GM18951 (cell line): ENCODE data around the gene ETV7.

Experiments
- POLR2A ChIP-seq: IDR thresholded peaks from 4 replicates; pipeline ENCODE4 v1.6.1; 2011; ENCODE audit warnings: mild to moderate bottlenecking; ENCODE audit not compliant: insufficient read length, insufficient read depth; ENCODE audit errors: extremely low read depth
- in situ Hi-C: fragments of 300-500 bp; cut with MboI; formaldehyde crosslinking; loops from one replicate; pipeline ENCODE4 v1.12.0; 2022; ENCODE audit warnings: low sequenced_read_pairs, mixed read lengths, inconsistent platforms; ENCODE audit not compliant: unreplicated experiment

ETV7 gene

GRCh38 chr6:36404164-36404563, 16.7 kb upstream of the ETV7 start:
- no peak for TF ChIP-seq POLR2A

GRCh38 chr6:36402481-36402880, 15.0 kb upstream of the ETV7 start:
- in situ Hi-C loops = no loop called here
- TF ChIP-seq POLR2A = no peak

More at GRCh38 chr6:36404164-36404563, 16.7 kb upstream of the ETV7 start:
- in situ Hi-C loops = no loop called here

DNA sequence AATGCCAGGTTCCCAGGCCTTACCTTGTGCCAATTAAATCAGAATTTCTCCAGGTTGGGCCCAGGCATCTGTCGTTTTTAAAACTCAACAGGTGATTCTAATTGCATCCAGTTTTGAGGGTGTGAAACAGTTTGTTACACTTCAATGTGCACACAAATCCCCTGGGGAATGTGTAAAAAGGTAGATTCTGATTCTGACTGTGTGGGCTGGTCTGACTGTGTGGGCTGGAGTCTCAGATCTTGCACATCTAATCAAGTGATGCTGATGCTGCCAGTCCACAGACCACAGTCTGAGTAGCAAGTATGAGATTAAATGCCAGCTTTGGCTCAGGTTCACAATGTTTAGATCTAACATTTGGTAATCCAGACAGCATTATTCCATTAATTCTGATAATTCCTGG, 12.5 kb upstream of the ETV7 start:
- no peak for TF ChIP-seq POLR2A
- in situ Hi-C loops = no loop called here

- in situ Hi-C loops = no loop called here
- TF ChIP-seq POLR2A = no peak
These were observed 5.2 kb upstream of the ETV7 start for GRCh38 chr6:36392621-36393020.

DNA sequence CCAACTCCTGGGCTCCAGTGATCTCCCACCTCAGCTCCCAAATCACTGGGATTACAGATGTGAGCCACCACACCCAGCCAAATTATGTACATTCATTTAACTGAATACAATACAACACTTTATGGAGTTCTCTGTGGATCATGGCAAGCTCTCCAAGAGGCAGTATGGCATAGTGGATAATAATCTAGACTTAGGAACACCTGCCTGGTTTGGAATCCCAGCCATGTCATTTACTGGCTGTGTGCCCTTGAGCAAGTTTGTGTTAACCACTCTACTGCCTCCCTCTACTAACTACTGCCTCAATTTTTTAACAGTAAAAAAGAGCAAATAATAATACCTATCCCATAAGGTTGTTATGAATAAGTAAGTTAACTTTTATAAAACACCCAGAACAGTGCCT, 1.9 kb upstream of the ETV7 start:
- no peak for TF ChIP-seq POLR2A
- in situ Hi-C loops = no loop called here

- TF ChIP-seq POLR2A = no peak
- in situ Hi-C loops = no loop called here
These were observed 702 bp downstream of the ETV7 start for GRCh38 chr6:36386495-36387439.

DNA sequence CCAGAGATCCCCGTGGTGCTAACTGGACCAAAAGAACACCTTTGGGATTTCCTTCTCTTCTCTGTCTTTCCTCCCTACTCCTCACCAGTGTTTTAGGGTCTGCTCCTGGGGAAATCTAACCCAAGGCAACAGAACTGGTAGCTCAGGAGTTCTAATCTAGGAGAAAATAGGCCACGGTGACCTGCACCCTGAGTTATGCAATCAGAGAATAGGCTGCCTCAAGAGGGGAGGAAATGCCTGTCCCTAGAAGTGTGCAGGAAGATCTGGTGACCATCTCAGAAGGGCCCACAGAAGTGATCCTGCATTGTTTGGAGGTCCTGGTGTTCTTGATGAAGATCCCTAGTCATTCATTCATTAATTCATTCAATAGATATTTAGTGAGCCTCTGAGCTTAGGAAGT, 3.4 kb downstream of the ETV7 start:
- in situ Hi-C loops = no loop called here
- TF ChIP-seq POLR2A = no peak

DNA sequence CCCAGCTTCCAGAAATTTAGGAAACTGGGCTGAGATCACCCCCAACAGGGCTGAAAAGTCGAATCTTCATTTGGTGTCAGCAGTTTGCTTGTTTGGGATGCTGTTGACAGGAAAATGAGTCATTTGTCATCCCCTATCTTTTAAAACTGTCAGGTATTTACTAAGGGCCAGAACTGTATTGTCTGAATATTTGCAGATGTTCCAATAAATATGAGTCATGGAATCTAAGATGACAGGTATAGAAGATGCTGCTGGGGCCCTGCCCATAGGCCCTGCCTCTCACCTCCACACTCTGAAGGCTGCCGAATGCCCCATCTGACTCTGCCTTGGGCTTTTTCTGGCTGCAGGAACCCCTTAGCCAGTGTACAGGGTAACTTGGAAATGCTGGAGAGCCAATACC, 3.9 kb downstream of the ETV7 start:
- TF ChIP-seq POLR2A = no peak

GRCh38 chr6:36382976-36383375, 4.5 kb downstream of the ETV7 start:
- TF ChIP-seq POLR2A = no peak
- in situ Hi-C loops = no loop called here

More for the DNA sequence above, 3.9 kb downstream of the ETV7 start:
- in situ Hi-C loops = no loop called here

GRCh38 chr6:36381502-36382389, 5.7 kb downstream of the ETV7 start:
- TF ChIP-seq POLR2A = no peak
- in situ Hi-C loops = no loop called here

DNA sequence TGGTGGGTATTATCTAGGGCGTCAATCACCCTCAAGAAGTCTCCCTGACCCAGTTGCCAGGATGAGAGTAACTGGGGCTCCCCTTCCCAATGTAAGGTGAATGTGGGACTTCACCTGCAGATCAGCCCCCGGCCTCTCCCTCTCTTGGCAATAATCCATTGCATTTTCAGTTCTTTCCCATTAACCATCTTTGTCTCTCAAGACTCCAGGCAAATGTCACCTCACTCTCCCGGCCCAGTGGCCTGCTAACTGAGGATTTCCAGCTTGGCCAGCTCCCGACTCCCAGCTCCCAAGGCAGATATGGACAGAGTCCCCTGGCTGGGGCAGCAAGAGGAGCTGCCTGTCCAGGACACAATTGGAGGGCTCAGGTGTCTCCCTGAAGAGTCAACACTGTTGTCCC, 7.3 kb downstream of the ETV7 start:
- in situ Hi-C loops = no loop called here
- TF ChIP-seq POLR2A = no peak

DNA sequence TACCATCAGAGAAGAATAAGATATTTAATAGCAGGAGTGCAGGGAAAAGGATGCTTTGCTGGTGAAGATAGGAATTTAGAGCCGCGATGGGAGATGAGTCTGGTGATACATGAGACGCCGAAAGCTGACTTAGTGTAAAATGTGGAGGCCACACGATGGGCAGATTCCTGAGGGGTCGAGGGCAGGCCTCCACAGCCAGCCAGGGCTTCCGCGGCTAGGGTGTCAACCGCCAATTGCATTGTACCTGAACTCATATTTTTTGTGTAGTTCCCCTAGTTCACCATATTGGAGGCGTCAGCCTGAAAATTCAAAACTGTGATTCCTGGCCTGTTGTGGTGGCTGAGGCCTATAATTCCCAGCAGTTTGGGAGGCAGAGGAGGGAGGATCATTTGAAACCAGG, 8.5 kb downstream of the ETV7 start:
- in situ Hi-C loops = no loop called here
- no peak for TF ChIP-seq POLR2A

GRCh38 chr6:36378243-36378920, 9.1 kb downstream of the ETV7 start:
- TF ChIP-seq POLR2A = no peak
- in situ Hi-C loops = no loop called here
